Cardiac fibroblast (primary cell): ENCODE data around the gene TFB2M.

Experiments
- DNase-seq, 2 donors: peaks; one replicate each; pipeline versions ENCODE4 v3.0.0 to v3.0.0-alpha.2; 2010; ENCODE audit warnings: low read depth in 2 of 2
- H3K4me3 ChIP-seq, 2 donors: replicated peaks in 1 of 2; 1 replicate in 1 of 2; 2 replicates in 1 of 2; pipeline ENCODE4 v1.5.1; 2011; ENCODE audit warnings: low read depth in 2 of 2, low read length in 2 of 2, mild to moderate bottlenecking in 2 of 2, moderate library complexity in 1 of 2
- TF ChIP-seq, protein P1 (sequence below): IDR thresholded peaks from one replicate; pipeline ENCODE4 v1.5.1; 2011; ENCODE audit warnings: low read depth, mild to moderate bottlenecking, low read length, inconsistent platforms

TFB2M gene

GRCh38 chr1:246516126-246516525 lies 49.9 kb downstream of the TFB2M start:
- TF ChIP-seq, protein P1, sequence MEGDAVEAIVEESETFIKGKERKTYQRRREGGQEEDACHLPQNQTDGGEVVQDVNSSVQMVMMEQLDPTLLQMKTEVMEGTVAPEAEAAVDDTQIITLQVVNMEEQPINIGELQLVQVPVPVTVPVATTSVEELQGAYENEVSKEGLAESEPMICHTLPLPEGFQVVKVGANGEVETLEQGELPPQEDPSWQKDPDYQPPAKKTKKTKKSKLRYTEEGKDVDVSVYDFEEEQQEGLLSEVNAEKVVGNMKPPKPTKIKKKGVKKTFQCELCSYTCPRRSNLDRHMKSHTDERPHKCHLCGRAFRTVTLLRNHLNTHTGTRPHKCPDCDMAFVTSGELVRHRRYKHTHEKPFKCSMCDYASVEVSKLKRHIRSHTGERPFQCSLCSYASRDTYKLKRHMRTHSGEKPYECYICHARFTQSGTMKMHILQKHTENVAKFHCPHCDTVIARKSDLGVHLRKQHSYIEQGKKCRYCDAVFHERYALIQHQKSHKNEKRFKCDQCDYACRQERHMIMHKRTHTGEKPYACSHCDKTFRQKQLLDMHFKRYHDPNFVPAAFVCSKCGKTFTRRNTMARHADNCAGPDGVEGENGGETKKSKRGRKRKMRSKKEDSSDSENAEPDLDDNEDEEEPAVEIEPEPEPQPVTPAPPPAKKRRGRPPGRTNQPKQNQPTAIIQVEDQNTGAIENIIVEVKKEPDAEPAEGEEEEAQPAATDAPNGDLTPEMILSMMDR, result no peak
- H3K4me3 ChIP-seq, result no peak overlapping the region
- DNase-seq, result no peak

DNA sequence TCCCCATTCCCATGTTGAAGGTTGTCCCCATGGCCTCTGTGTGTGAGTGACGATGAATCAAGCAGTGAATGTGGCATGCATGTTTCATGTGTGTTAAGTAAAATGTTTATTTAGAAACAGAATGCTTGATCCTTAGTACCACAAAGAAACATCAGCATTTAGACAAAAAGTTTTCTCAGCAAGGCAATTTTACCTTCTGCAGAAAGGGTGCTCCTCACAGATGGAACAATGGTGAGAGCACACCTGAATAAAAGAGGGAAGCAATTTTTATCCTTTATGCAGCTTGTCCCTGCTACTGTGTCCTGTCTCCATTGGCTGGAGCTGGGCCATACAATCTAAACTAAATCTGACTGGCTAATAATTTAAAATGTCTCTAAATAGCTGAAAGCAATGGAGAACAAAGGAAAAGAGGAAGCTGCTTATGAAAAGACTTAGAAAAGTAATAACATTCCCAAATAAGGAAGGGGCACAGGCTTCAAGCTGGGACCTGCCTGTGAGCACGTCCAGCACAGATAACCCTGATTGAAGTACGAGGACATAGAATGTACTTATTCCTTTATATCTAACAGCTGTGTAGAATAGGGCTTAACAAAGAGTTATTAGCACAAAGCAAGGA lies 50.6 kb downstream of the TFB2M start:
- DNase-seq, result peak in 1 of 2 donors; percentile 9
- no peak overlapping the region for H3K4me3 ChIP-seq
- TF ChIP-seq, protein P1, result no peak

DNA sequence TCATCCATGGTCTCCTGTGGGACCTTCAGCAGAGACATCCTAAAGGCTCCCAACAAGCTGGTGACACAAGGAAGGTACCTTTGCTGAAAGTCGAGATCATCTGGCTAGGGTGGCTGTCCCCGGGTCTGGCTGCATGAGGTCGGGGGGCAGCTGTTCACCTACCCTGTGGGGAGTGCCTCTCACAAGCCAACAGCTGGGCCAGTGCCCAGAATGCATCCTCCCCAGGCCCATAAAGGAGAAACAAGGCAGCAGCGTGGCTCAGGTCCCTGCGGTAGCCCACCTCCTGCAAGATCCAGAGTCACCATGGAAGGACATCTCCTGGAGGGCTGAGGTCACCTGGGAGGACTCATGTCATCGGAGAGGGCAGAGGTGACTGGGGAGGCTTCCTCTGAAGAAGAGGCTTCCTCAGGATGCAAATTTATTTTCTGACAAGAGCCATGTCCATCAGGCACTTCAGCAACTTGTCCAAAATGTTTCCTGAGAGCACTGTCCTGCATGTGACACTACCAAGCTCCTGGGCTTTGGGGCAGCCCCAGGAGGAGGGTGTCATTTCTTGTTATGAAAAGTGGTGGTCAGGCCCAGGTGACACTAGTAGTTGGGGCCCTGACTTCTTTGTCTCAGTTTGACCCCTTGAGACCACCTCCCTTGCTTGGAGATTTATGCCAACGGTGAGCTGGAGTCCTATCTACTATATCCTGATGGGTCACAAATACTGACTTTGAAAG lies 52.3 kb downstream of the TFB2M start:
- DNase-seq, result no peak
- TF ChIP-seq, protein P1, result no peak
- H3K4me3 ChIP-seq, result no peak overlapping the region

- no peak overlapping the region for H3K4me3 ChIP-seq
- no peak for DNase-seq
- TF ChIP-seq, protein P1, result no peak
These were observed 53.0 kb downstream of the TFB2M start for GRCh38 chr1:246513041-246513440.

- H3K4me3 ChIP-seq, result no peak overlapping the region
- DNase-seq, result no peak
- TF ChIP-seq, protein P1, result no peak
These were observed 53.4 kb downstream of the TFB2M start for GRCh38 chr1:246512635-246513034.

DNA sequence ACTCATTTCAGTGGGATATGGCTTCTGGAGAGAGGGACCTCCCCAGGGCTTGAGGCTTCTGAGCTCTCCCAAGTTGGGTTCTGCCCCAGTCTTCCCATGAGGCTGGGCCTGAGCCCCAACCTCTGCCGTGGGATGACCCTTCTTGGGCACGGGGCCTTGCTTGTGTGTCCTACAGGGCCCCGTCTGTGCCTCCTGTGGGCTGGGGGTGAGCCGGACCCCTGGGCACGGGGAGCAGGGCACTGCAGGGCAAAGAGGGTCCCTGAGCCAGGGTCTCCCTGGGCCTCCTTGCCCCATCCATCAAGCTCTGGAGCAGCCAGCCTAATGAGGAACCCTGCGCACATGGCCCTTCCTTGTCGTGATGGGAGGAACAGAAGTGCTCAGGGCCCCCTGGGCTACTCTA lies 53.8 kb downstream of the TFB2M start:
- TF ChIP-seq, protein P1, result no peak
- no peak overlapping the region for H3K4me3 ChIP-seq
- no peak for DNase-seq
